Stimulated activated CD4-positive, alpha-beta T cell treated with anti-CD3 and anti-CD28 coated beads, Interleukin-1b, Interleukin-23, amount 100 ng/mL, for 48 hours (primary cell): ENCODE results near the gene GABBR1.

Experiments used
- DNase-seq: peaks from one replicate; pipeline ENCODE4 v3.0.0-alpha.2; 2020

The GABBR1 gene

DNA sequence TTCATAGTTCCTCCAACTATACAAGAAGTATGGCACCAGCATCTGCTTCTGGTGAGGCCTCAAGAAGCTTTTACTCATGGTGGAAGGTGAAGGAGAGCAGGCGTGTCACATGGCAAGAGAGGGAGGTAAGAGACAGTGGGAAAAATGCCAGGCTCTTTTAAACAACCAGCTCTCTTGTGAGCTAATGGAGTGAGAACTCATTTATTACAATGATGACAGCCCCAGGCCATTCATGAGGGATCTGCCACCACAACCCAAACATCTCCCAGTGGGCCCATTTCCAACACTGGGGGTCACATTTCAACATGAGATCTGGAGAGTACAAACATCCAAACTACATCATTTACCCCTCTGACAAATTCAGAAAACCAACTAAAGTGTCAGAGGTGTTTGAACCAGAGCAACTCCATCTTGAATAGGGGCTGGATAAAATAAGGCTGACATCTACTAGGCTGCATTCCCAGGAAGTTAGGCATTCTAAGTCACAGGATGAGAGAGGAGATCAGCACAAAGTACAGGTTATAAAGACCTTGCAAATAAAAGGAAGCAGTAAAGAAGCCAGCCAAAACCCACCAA, 71.3 kb downstream of the GABBR1 start:
- no peak for DNase-seq

DNA sequence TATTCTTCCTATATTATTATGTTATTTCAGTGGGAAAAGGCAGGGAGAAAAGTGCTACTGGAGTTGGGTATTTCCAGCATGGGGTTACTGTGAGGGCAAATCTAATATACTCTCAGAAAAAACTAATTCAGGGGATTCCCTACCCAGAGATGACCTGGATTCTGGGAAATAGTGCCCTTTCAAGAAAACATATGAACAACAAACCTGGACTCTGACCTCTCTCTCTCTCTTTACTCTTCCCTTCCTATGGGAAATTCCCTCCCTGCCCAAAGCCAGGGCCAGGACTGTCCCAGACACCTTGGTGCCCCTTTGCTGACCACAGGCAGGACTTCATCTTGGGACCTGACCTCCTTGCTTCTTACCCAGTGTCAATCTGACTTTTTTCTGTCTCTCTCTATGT, 71.9 kb downstream of the GABBR1 start:
- no peak for DNase-seq

- no peak for DNase-seq
Measured at GRCh38 chr6:29559524-29560287, 73.3 kb downstream of the GABBR1 start, which contains the start of gene UBD. Gene UBD, minus strand, starts transcription at chr6:29559732. Its CDS starts 31 bp downstream, at chr6:29559701.

GRCh38 chr6:29558439-29559079, 74.4 kb downstream of the GABBR1 start:
- DNase-seq, result no peak

GRCh38 chr6:29557320-29557719, 75.7 kb downstream of the GABBR1 start:
- DNase-seq, result no peak

GRCh38 chr6:29554764-29555163, 78.2 kb downstream of the GABBR1 start:
- no peak for DNase-seq

DNA sequence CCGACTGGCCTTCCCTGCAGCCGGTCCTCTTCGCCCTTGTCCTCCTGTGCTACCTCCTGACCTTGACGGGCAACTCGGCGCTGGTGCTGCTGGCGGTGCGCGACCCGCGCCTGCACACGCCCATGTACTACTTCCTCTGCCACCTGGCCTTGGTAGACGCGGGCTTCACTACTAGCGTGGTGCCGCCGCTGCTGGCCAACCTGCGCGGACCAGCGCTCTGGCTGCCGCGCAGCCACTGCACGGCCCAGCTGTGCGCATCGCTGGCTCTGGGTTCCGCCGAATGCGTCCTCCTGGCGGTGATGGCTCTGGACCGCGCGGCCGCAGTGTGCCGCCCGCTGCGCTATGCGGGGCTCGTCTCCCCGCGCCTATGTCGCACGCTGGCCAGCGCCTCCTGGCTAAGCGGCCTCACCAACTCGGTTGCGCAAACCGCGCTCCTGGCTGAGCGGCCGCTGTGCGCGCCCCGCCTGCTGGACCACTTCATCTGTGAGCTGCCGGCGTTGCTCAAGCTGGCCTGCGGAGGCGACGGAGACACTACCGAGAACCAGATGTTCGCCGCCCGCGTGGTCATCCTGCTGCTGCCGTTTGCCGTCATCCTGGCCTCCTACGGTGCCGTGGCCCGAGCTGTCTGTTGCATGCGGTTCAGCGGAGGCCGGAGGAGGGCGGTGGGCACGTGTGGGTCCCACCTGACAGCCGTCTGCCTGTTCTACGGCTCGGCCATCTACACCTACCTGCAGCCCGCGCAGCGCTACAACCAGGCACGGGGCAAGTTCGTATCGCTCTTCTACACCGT, 79.5 kb downstream of the GABBR1 start:
- DNase-seq, result no peak

DNA sequence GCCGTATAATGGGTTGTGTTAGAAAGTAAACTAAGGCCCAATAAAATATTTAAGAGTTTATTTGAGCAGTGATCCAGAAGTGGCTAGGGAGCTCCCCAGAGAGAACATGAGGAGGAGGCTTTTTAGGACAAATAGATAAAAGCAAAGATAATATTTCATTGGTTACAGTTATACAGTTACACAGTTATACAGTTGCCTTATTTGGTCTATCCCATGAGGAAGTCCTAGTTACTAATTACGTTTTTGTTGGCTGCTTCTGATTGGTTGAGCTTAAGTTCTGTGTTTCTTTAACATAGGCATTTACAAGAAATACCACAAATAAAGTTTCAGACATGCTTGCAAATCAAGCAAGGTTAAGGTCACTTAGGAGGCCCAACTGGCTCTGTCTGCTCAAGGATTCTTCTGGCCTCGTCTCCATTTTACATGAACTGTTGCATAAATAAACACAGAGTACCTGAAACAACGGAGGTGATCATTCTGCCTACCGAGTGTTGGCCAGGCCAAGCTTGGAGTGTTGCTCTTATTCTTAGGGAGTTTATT, 80.4 kb downstream of the GABBR1 start:
- no peak for DNase-seq

DNA sequence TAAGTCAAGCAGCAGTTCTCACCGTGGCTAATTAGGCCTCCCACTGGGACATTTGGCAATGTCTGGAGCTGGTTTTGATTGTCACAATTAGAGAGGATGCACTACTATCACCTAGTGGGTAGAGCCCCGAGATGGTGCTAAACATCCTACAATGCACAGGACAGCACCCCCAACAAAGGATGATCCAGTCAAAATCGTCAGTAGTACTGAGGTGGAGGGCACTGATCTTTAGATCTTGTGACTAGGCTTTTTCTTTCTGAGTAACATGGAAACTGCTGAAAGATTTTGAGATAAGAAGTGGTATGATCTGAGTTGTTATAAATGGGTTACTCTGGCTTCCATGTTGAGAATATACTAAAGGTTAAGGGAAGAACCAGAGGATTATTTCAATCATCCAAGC, 85.4 kb downstream of the GABBR1 start:
- DNase-seq, result peak; percentile 11

DNA sequence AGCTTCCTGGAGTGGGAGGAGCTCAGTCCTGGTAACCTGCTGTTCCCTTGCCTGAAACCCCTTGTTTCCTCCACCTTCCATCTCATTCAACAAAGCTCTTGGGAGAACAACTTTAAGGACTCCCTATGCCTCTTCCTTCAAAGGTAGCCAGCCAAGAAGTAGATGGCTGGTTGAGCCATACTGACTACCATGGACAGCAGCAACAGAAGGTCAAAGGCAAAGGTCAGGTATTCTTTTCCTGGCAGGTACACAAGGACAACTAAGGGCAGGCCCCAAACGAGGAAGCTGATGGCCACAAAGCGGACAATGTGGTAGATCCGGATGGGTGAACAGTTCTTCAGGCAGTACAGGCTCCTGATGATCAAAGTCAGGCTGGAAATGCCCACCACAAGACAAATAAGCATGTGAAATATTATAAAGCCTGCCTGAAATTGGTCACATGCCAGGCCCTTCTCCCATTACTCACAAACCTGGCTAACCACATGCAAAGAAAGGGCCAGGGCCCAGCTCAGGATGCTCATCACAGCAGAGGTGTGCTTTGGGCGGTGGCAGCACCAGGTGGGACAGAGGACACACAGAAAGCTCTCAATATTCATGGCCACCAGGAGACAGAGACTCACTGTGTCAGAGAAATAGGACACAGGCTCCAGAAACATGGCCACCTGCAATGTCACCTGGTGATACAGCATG, 95.1 kb downstream of the GABBR1 start:
- DNase-seq, result no peak

- DNase-seq, result no peak
Measured at GRCh38 chr6:29532320-29532951, 100.5 kb downstream of the GABBR1 start.

DNA sequence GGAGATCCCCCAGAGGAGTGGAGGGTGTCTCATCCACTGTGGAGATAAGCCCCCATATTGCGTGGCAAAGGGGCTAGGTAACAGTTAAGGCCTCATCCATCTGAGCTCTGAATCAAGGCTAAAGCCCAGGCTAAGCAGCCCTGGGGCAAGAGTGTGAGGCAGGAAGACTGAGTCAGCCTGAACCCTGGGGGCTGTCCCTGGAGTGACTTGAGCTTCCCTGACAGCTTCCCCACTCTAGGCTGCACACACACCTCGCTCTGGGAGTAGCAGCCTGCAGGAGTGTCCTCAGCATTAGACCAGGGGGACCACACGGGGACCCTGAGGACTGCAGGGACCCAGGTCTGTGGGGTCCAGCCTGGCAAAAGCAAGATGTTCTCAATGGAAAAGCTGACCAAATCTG, 101.3 kb downstream of the GABBR1 start:
- peak; percentile 25 for DNase-seq

DNA sequence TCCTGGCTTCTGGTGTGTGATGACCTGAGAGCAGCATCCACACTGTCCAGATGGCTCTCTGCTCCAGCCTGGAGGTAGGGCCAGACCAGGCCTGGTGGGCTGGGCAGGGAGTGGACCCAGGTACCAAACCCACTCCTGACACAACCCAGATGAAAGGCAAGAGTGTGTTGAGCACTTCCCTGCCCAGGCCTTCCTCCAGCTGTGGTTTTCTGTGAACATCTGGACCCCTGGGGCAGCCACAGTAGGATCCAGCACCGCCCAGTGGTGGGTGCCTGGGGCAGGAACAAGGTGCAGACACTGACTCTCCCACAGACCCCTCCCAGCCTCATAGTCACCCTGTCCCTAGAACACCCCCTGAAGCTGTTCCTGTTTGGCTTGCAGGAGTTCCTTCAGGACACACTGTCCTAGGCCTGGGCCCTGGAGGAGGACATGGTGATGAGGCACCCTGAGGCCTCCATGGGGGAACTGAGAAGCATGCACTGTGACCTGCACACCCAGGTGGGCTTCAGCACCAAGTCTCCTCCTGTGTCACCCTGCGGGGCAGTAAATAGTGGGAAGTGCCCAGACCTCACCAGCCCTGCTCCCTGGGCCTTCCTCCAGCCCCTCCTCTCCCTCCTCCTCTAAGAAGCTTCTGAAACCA, 102.2 kb downstream of the GABBR1 start:
- DNase-seq, result no peak

- DNase-seq, result no peak
Measured at GRCh38 chr6:29529956-29530355, 103.0 kb downstream of the GABBR1 start.

DNA sequence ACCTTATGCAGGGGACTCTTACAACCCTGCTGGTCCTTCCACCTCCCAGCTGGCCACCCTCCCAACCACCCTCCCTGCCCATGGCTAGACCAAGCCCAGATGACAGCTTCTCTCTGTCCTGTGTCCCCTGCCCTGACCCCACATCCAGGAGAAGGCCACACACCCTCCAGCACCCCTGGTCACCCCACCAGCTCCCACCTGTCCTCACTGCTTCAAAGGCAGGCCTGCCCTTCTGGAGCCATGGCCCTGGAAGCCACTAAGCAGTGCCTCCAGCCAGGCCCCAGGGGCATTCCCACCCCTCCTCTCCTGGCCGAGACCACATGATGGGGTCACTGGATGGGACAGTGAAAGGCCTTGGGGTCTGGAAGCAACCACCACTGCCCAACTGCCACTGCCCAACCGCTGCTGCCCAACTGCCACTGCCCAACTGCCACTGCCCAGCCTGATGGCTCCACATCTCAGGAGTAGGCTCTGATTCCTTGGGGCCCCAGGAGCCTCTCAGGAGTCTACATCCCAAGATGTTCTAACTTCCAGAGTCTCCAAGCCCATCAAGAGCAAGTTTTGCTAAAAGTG, 103.9 kb downstream of the GABBR1 start:
- DNase-seq, result no peak

GRCh38 chr6:29528300-29528931, 104.6 kb downstream of the GABBR1 start:
- DNase-seq, result no peak

DNA sequence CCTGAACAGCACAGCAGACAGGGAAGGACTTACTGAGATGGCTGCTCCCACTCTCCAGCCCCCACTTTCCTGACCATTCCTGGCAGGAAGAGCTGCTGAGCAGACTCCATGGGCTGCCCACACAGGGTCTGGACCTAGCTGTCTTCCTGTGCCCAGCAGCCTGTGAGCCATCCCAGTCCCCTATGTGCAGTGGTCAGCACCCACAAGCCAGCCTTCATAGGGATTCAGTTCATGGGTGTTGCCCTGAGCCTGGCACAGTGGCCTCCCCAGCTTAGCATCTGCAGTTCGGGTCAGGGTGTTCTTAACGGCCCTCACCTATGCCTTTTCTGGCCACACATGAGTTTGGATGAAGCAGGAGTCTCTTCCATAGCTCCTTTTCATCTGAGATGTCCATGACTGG, 105.4 kb downstream of the GABBR1 start:
- DNase-seq, result no peak

DNA sequence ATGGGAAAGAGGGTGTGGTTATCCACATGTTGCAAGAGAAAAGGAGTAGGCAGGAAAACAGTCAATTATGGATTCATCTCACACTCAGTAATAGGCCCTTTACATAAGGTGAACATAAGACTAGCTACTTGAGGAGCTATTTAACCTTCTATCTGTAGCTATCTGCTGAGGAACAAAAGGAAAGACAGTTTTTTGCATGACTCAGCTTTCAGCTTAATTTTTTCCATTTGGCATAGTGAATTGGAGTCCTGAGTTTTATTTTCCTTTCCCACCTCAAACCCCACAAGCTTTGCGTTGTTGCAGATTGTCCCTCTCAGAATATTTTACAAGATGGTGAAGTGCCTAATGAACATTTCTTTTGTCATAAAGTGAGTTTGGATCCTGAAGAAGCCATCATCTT, 105.9 kb downstream of the GABBR1 start:
- DNase-seq, result no peak

DNA sequence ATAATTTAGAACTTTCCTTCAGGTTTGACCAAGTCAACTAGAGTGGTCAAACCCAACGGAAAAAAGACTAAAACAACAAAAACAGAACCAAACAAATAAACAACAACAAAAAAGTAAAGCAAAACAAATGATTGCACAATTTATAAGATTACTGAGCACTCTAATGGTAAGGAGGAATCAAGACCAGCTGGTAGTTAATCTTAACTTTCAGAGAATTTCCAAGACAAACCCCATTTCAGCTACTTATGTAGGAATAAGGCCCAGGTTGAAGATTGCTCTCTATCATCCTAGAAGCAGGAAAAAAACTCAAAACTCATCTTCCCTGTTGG, 107.7 kb downstream of the GABBR1 start:
- DNase-seq, result no peak

GRCh38 chr6:29524444-29525310, 108.3 kb downstream of the GABBR1 start:
- DNase-seq, result no peak
